Esophagus squamous epithelium (tissue), 5 donors: ENCODE results near the gene GPR135. TPM values are rescaled to one million over a fixed set of nuclear protein-coding genes. Genes with fewer than 3 reads are reported as not detected.

Source experiments
- DNase-seq: peaks from one replicate; lab custom pipeline; 2025; lab: John Stamatoyannopoulos, UW
- H3K27ac ChIP-seq, 4 donors: fragments of 200-600 bp; sonication (generic); one replicate each; pipeline ENCODE4 v1.5.1; 2016 to 2019; ENCODE audit warnings: mild to moderate bottlenecking in 1 of 4
- H3K27me3 ChIP-seq, 4 donors: fragments of 200-600 bp; sonication (generic); 1 replicate in 3 of 4; 2 replicates in 1 of 4; pipeline versions ENCODE4 v1.5.1 to v1.6.0; 2017 to 2021; ENCODE audit warnings: antibody characterized with exemption in 1 of 4
- H3K36me3 ChIP-seq, 3 donors: fragments of 200-600 bp; sonication (generic); one replicate each; pipeline ENCODE4 v1.5.1; 2016 to 2019
- H3K4me1 ChIP-seq, 3 donors: fragments of 200-600 bp; sonication (generic); one replicate each; pipeline ENCODE4 v1.5.1; 2017 to 2019
- H3K4me3 ChIP-seq, 4 donors: fragments of 200-600 bp; sonication (generic); 1 replicate in 3 of 4; 2 replicates in 1 of 4; pipeline ENCODE4 v1.5.1; 2016 to 2019; ENCODE audit warnings: mild to moderate bottlenecking in 2 of 4, moderate library complexity in 1 of 4
- H3K9me3 ChIP-seq, 3 donors: fragments of 200-600 bp; sonication (generic); one replicate each; pipeline ENCODE4 v1.5.1; 2016 to 2019
- CTCF ChIP-seq, 6 experiments: fragments of 450-650 bp in 4 of 6; fragments of 200-600 bp in 2 of 6; sonication (generic) in 2 of 6; IDR thresholded peaks; one replicate each; pipeline ENCODE4 v1.5.1; 2016 to 2019; ENCODE audit warnings: antibody characterized with exemption in 6 of 6, mild to moderate bottlenecking in 4 of 6, moderate library complexity in 4 of 6
- POLR2A ChIP-seq, 4 donors: fragments of 450-650 bp; IDR thresholded peaks; one replicate each; pipeline ENCODE4 v1.6.1; 2017; ENCODE audit warnings: antibody characterized with exemption in 4 of 4, mild to moderate bottlenecking in 4 of 4, moderate library complexity in 3 of 4
- WGBS, 2 donors: methylation state at CpG; one replicate each; pipeline ENCODE4 v1.1.5; 2018; 5-methylcytosine and 5-hydroxymethylcytosine counted together
- intact Hi-C: fragments of 100-400 bp; cut with DNase I; formaldehyde crosslinking; loops from one replicate; pipeline ENCODE4 v1.15.0; 2022
- total RNA-seq, 4 donors: library from RNA; depleted of rRNA; stranded (reverse); fragments of >200 nt; gene quantifications; one replicate each; pipeline ENCODE4 v1.1.0, GENCODE V29; 2016
- donor health status: DM: yes; HTN: yes; CAD: no.

The GPR135 gene
- total RNA-seq, 4 donors from 2014 or later: 0.56 to 4.4 (median 1.3) TPM

- 81 to 86% methylated on average over 3 of the region's 3 CpGs for WGBS, 2 donors
- Histone ChIP-seq H3K27ac (no peak overlapping the region), H3K4me3 (no peak overlapping the region), H3K4me1 (peaks cover 0 to 13% (median 12%) of the 10 kb centered on the region in 3 donors), H3K27me3 (no peaks in the 10 kb centered on the region), H3K36me3 (peaks cover 4 to 84% (median 4%) of the 10 kb centered on the region in 3 donors), H3K9me3 (no peaks in the 10 kb centered on the region)
- DNase-seq: no peak
- intact Hi-C loops: no loop called here
- TF ChIP-seq POLR2A (IDR thresholded peaks at IDR 0.05): no peak
- no peak for TF ChIP-seq CTCF (IDR thresholded peaks at IDR 0.05)
Observed at GRCh38 chr14:59490756-59491155, 25.6 kb upstream of the GPR135 start.

- H3K9me3 ChIP-seq: no peaks in the 10 kb centered on the region
- H3K4me3 ChIP-seq: peak overlapping the region; percentile 58 to 93 (median 89)
- H3K27me3 ChIP-seq: no peaks in the 10 kb centered on the region
- peaks cover 0 to 24% (median 0%) of the 10 kb centered on the region in 3 donors for H3K36me3 ChIP-seq
- intact Hi-C loops: no loop called here
- no peak for DNase-seq
- H3K27ac ChIP-seq: peak overlapping the region; percentile 87 to 95 (median 94)
- TF ChIP-seq CTCF (IDR thresholded peaks at IDR 0.05) (no peak), POLR2A (IDR thresholded peaks at IDR 0.05) (no peak)
- WGBS, 2 donors: 0% methylated on average over 8 to 11 of the region's 32 CpGs
- H3K4me1 ChIP-seq: peaks cover 16 to 62% (median 44%) of the 10 kb centered on the region in 3 donors
Observed at GRCh38 chr14:59484639-59485175, 19.5 kb upstream of the GPR135 start.

- Histone ChIP-seq H3K9me3 (no peaks in the 10 kb centered on the region), H3K4me1 (peaks cover 16 to 65% (median 44%) of the 10 kb centered on the region in 3 donors), H3K27ac (peak within 1 kb of the TSS; percentile 87 to 95 (median 94)), H3K27me3 (no peaks in the 10 kb centered on the region), H3K36me3 (peaks cover 0 to 19% (median 0%) of the 10 kb centered on the region in 3 donors), H3K4me3 (peak within 1 kb of the TSS; percentile 58 to 93 (median 89))
- intact Hi-C loops: no loop called here
- peak in 3 of 4 donors; percentile 63 to 89 (median 66) for TF ChIP-seq POLR2A (IDR thresholded peaks at IDR 0.05)
- TF ChIP-seq CTCF (IDR thresholded peaks at IDR 0.05): peak; percentile 22 to 53 (median 40)
- WGBS, 2 donors: no CpG with 5 or more reads among the region's 92 CpGs
- peak; percentile 82 for DNase-seq
Observed at GRCh38 chr14:59483819-59484638, 18.8 kb upstream of the GPR135 start, which contains the start of the genes JKAMP and L3HYPDH. JKAMP (plus strand) TSS chr14:59484517; CDS start chr14:59484590, 73 bp downstream. L3HYPDH (minus strand) TSS chr14:59484408; CDS start chr14:59484316, 92 bp downstream.

- peaks cover 16 to 65% (median 44%) of the 10 kb centered on the region in 3 donors for H3K4me1 ChIP-seq
- H3K27ac ChIP-seq: peak overlapping the region; percentile 87 to 95 (median 94)
- peaks cover 0 to 19% (median 0%) of the 10 kb centered on the region in 3 donors for H3K36me3 ChIP-seq
- H3K4me3 ChIP-seq: peak overlapping the region; percentile 58 to 93 (median 89)
- DNase-seq: no peak
- H3K9me3 ChIP-seq: no peaks in the 10 kb centered on the region
- intact Hi-C loops: no loop called here
- TF ChIP-seq CTCF (IDR thresholded peaks at IDR 0.05) (no peak), POLR2A (IDR thresholded peaks at IDR 0.05) (no peak)
- H3K27me3 ChIP-seq: no peaks in the 10 kb centered on the region
- 3 to 4% methylated on average over 13 to 16 of the region's 16 CpGs for WGBS, 2 donors
Observed at GRCh38 chr14:59483363-59483762, 18.2 kb upstream of the GPR135 start.
